Measurements from ENCODE around the gene TCF3. TPM values are rescaled to one million over a fixed set of nuclear protein-coding genes. Genes with fewer than 3 reads are reported as not detected.
A peak's percentile ranks its signal among the peaks of the same experiment; 100 is the strongest.

The TCF3 gene
- total and polyA plus RNA-seq, 2 of the 8 experiments (the other 6 are each of a cell fraction or from before 2014, with no cell fraction given), result 241 to 348 TPM

- Histone ChIP-seq H3K14ac (ENCODE audit: insufficient read length) (no peak overlapping the region), H2BK20ac (ENCODE audit: low read length) (no peak overlapping the region), H3K23ac (ENCODE audit: insufficient read length) (no peak overlapping the region), H2BK120ac (replicated peaks; ENCODE audit: low read depth, low read length) (peak overlapping the region; percentile 28), H3K79me1 (ENCODE audit: low read depth, low read length) (peaks cover 18% of the 10 kb centered on the region), H2BK12ac (ENCODE audit: low read depth, low read length) (0 out of 2 replicates have a peak overlapping the region, but pooled peaks have one; percentile 27), H2BK5ac (ENCODE audit: low read depth, low read length) (no peak overlapping the region), H3K4me2 (ENCODE audit: insufficient read depth in 1 of 2, low read depth in 2 of 2, low read length in 2 of 2) (peak overlapping the region; percentile 70 to 72), H3K9ac (replicated peaks in 1 of 4; ENCODE audit: extremely low read depth in 1 of 4, low read depth in 3 of 4, low read length in 3 of 4) (peak overlapping the region; percentile 79 to 84 (median 80)), H2BK15ac (ENCODE audit: low read length) (no peak overlapping the region), H3K79me2 (ENCODE audit: control insufficient read depth in 1 of 2, insufficient read depth in 2 of 2, low read length in 2 of 2) (peaks cover 0 to 45% of the 10 kb centered on the region in 2 experiments; a peak in 3 of 4 replicates), H4K5ac (ENCODE audit: insufficient read length, low read depth, low read length) (peak overlapping the region; percentile 83), H3K36me3 (ENCODE audit: control insufficient read depth in 2 of 4, insufficient read depth in 4 of 4, low read length in 3 of 4) (peaks cover 12 to 42% (median 31%) of the 10 kb centered on the region in 4 experiments), H3K56ac (replicated peaks; ENCODE audit: insufficient read length, low read depth, low read length) (peak overlapping the region; percentile 84), H4K91ac (replicated peaks; ENCODE audit: insufficient read length, low read length) (peak overlapping the region; percentile 22), H4K20me1 (replicated peaks in 1 of 2; ENCODE audit: control insufficient read depth in 1 of 2, insufficient read depth in 2 of 2, low read length in 2 of 2) (peaks cover 14 to 19% of the 10 kb centered on the region in 2 experiments), H3K4me1 (replicated peaks in 1 of 4; ENCODE audit: control insufficient read depth in 3 of 4, insufficient read depth in 4 of 4, low read length in 3 of 4) (peaks cover 0 to 22% (median 4%) of the 10 kb centered on the region in 4 experiments; a peak in 5 of 7 replicates), H3K18ac (ENCODE audit: extremely low read depth, low read length) (peak overlapping the region; percentile 90), H3K27ac (ENCODE audit: low read depth, low read length) (peak overlapping the region; percentile 80; the same call in 1 of the 2 replicates), H4K8ac (ENCODE audit: extremely low read depth, insufficient read depth, low read length) (peak overlapping the region; percentile 87), H3K27me3 (replicated peaks in 1 of 4; ENCODE audit: control insufficient read depth in 3 of 4, extremely low read depth in 1 of 4, insufficient read depth in 3 of 4, low read length in 3 of 4) (no peaks in the 10 kb centered on the region), H2AK5ac (ENCODE audit: low read depth, low read length) (0 out of 2 replicates have a peak overlapping the region, but pooled peaks have one; percentile 75), H3K4ac (replicated peaks; ENCODE audit: insufficient read length, low read depth, low read length) (peak overlapping the region; percentile 94), H3K4me3 (ENCODE audit: extremely low read depth in 1 of 4, insufficient read depth in 2 of 4, low read depth in 3 of 4, low read length in 4 of 4) (peak overlapping the region; percentile 69 to 84 (median 74)), H3K23me2 (ENCODE audit: low read depth, low read length) (peaks cover 6% of the 10 kb centered on the region; the same call in 1 of the 2 replicates), H2AFZ (ENCODE audit: low read length) (no peak overlapping the region), H3K9me3 (ENCODE audit: insufficient read depth in 2 of 2, low read depth in 1 of 2, low read length in 1 of 2) (no peaks in the 10 kb centered on the region)
- no peak for FAIRE-seq
- 4% methylated on average over 27 of the region's 36 CpGs; no CpG with 5 or more reads in 1 of the 2 experiments for WGBS, 2 experiments (ENCODE audit: extremely low coverage in 1 of 2, insufficient coverage in 1 of 2, insufficient read length in 1 of 2, insufficient replicate concordance in 2 of 2, low coverage in 1 of 2, low lambda C conversion rate in 2 of 2, missing lambda C conversion rate in 1 of 2)
- ChIA-PET CTCF (ENCODE audit: partially characterized antibody) (interaction anchor here (0.5 to 1.5 kb wide), 8 partner anchors 11 to 246 kb away, joined by 3 to 4 read pairs (median 3); no protein-coding TSS in a partner anchor), POLR2A (ENCODE audit: partially characterized antibody) (interaction anchor here (0.6 to 4.6 kb wide), 21 partner anchors 8 to 549 kb away, joined by 3 to 27 read pairs (median 4); partner anchors contain the start of gene MBD3)
- DNase-seq (ENCODE audit: low read depth in 1 of 2, low spot score in 2 of 2), result peak in 1 of 2 experiments; percentile 76
- peak in 1 of 2 experiments; percentile 53; a peak in 1 of 4 replicates for TF ChIP-seq SIN3A (conservative IDR thresholded peaks at IDR 0.05 in 1 of 2, IDR thresholded peaks at IDR 0.05 in 1 of 2; ENCODE audit: low read depth in 1 of 2, low read length in 2 of 2)
- TF ChIP-seq SAP30 (IDR thresholded peaks at IDR 0.05; ENCODE audit: insufficient read depth, insufficient replicate concordance, low read length), result peak; percentile 52
- no peak for TF ChIP-seq TAF7 (optimal IDR thresholded peaks at IDR 0.05; ENCODE audit: borderline replicate concordance, low read depth, low read length)
- peak in 1 of 2 experiments; percentile 38; a peak in 2 of 3 replicates for TF ChIP-seq POLR2A (IDR thresholded peaks at IDR 0.05; ENCODE audit: control extremely low read depth in 1 of 2, low read depth in 2 of 2, low read length in 2 of 2)
- peak; percentile 36; the same call in 1 of the 2 replicates for TF ChIP-seq MAX (IDR thresholded peaks at IDR 0.05)
- no peak for TF ChIP-seq HDAC2 (IDR thresholded peaks at IDR 0.05; ENCODE audit: borderline replicate concordance in 1 of 2, low read depth in 2 of 2, low read length in 2 of 2)
- TF ChIP-seq NRF1 (IDR thresholded peaks at IDR 0.05; ENCODE audit: low read depth, low read length), result no peak
- no peak for TF ChIP-seq CTBP2 (IDR thresholded peaks at IDR 0.05; ENCODE audit: borderline replicate concordance, insufficient read depth, insufficient read length, low read length)
Measured at GRCh38 chr19:1650650-1651567, 1.5 kb downstream of the TCF3 start.

Measured in H1 (cell line).